GM19193 (cell line): ENCODE results near the gene NPFFR1.

ENCODE experiments used
- POLR2A ChIP-seq: IDR thresholded peaks from 4 replicates; pipeline ENCODE4 v1.6.1; 2011; ENCODE audit not compliant: insufficient read depth, insufficient read length; ENCODE audit errors: extremely low read depth

NPFFR1 gene

GRCh38 chr10:70319824-70320223 lies 36.0 kb upstream of the NPFFR1 start:
- no peak for TF ChIP-seq POLR2A

GRCh38 chr10:70319183-70319582 lies 35.4 kb upstream of the NPFFR1 start:
- TF ChIP-seq POLR2A = no peak

GRCh38 chr10:70317943-70318318 lies 34.1 kb upstream of the NPFFR1 start:
- TF ChIP-seq POLR2A = no peak

GRCh38 chr10:70317272-70317942 lies 33.6 kb upstream of the NPFFR1 start:
- TF ChIP-seq POLR2A = no peak

GRCh38 chr10:70315815-70316214 lies 32.0 kb upstream of the NPFFR1 start:
- no peak for TF ChIP-seq POLR2A

DNA sequence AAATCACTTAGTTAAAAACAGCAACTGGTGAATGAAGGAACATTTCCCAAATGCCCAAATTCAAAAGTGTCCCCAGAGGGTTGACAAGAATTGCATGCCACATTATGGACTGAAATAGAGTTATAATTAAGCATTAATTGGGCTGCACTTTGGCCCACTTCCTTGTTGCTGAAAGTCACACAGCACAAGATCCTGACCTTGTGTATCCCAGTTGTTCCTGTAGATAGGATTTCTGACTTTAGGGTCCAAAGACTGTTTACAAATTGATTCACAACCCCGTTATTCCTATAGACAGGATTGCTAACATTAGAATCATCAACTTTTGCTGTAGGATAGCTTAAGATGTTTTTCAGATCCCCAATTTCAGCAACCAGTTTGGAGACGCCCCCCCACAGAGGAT lies 31.5 kb upstream of the NPFFR1 start:
- no peak for TF ChIP-seq POLR2A

GRCh38 chr10:70312972-70313371 lies 29.2 kb upstream of the NPFFR1 start:
- TF ChIP-seq POLR2A = no peak

GRCh38 chr10:70312249-70312648 lies 28.4 kb upstream of the NPFFR1 start:
- no peak for TF ChIP-seq POLR2A

DNA sequence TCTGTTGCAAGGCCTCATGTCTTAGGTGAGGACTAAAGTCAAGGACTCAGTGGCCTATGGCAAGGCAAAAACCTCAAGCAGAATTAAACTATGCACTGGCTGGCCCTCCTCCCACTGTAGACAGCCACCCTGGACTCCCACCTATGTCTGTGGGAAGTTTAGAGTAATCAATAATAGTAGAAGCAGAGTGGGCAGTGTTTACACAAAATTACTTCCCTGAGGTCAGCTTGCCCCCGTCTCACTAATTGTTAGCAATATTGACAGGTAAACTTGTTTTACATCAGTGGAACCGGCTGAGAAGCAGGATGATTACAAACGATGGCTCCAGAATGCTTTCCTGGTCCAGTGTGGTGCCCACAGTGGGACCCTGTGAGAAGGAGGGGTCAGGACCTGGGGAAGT lies 27.9 kb upstream of the NPFFR1 start:
- no peak for TF ChIP-seq POLR2A

DNA sequence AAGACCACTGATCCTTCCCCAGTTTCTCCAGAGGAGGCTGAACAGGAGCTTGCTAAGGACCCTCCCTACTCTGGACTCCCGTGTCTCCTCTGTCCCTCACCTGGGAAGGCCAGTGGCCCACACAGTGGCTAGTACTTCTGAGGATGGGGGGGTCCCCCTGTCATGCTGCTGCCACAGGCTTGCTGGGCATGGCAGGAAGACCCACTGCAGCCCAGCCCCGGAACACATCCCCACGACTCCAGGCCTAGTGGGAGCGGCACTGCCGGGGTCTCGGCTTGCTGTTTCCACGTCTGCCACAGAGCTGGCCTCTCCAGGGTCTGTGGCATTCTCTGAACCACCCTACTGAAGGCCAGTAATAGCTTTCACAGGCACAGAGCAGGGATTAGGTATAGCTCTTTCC lies 25.9 kb upstream of the NPFFR1 start:
- TF ChIP-seq POLR2A = no peak

DNA sequence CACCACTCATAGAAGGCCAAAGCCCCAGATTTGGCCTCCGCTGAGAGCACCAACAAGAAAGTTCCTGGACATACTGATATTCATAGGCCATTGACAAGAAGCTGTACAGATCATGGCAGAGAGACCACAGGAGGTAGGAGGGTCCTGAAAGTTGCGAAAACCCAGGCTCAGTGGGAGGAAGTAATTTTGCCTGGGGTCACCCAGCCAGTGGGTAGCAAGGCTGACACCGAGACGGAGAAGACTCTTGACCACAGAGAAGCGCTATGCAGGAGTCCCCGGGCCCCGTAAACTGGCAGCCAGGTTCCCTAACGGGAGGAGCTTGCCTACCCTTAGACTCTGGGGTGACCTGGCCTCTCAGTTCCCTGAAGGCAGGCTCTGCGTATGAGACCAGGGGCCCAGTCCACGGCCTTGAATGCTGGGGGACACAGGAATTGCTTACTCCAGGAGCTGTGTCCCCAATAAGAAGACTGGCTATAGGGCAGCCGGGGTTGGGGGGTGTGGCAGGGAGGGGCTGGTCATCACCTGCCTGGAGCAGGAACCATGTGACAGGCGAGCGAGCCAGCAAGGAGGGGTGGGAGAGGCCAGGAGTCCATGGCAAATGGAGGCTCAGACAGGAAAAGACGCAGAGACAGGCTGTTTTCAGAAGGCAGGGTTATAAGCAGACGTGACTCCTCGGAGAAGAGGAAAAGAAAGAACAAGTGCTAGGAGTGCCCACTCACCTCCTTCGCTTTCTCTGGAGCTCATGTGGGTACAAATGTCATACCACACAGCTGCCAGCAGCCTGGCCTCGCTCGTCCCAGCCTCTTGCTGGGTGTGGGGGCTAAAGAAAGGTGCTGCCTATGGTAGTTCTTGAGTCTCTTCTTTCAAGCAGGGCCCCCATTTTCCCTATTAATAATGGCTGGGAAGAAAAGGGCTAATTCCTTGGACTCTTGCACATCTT lies 24.6 kb upstream of the NPFFR1 start:
- TF ChIP-seq POLR2A = no peak

GRCh38 chr10:70306886-70307520 lies 23.2 kb upstream of the NPFFR1 start:
- TF ChIP-seq POLR2A = no peak

- no peak for TF ChIP-seq POLR2A
Observed at GRCh38 chr10:70306181-70306705, 22.4 kb upstream of the NPFFR1 start.

GRCh38 chr10:70303730-70304129 lies 19.9 kb upstream of the NPFFR1 start:
- no peak for TF ChIP-seq POLR2A

GRCh38 chr10:70302292-70302691 lies 18.5 kb upstream of the NPFFR1 start:
- TF ChIP-seq POLR2A = no peak
